Lower lobe of right lung (tissue), 2 donors: ENCODE results near the gene KDM6A. TPM values are rescaled to one million over a fixed set of nuclear protein-coding genes. Genes with fewer than 3 reads are reported as not detected.

Experiments
- ATAC-seq, 2 donors: fragments of 200-7000 bp; cut with Tn5 transposase; one replicate each; pipeline ENCODE4 v1.9.1; 2020 to 2022; ENCODE audit warnings: mild to moderate bottlenecking in 2 of 2, moderate library complexity in 2 of 2
- DNase-seq: peaks from one replicate; pipeline ENCODE4 v3.0.0-alpha.2; 2020
- H3K27ac ChIP-seq: fragments of 200-600 bp; one replicate; pipeline ENCODE4 v1.8.0; 2022
- H3K27me3 ChIP-seq: fragments of 200-600 bp; one replicate; pipeline ENCODE4 v1.8.0; 2022; ENCODE audit warnings: low read depth
- H3K36me3 ChIP-seq: fragments of 200-600 bp; one replicate; pipeline ENCODE4 v1.8.0; 2022; ENCODE audit warnings: mild to moderate bottlenecking
- H3K4me1 ChIP-seq: fragments of 200-600 bp; one replicate; pipeline ENCODE4 v1.8.0; 2022
- H3K4me3 ChIP-seq: fragments of 200-600 bp; one replicate; pipeline ENCODE4 v1.8.0; 2022; ENCODE audit warnings: mild to moderate bottlenecking
- H3K9me3 ChIP-seq: fragments of 200-600 bp; one replicate; pipeline ENCODE4 v1.8.0; 2022
- intact Hi-C: fragments of 100-400 bp; cut with DNase I; formaldehyde crosslinking; loops from one replicate; pipeline ENCODE4 v1.11.0; 2022
- total RNA-seq: library from RNA; stranded (reverse); fragmentation: NEBNext Ultra II Directional; extraction: Animal tissue kit (Norgen Biotek cat#: 25700); gene quantifications from one replicate; pipeline ENCODE4 v1.2.1, GENCODE V29; 2021
- TF ChIP-seq, protein P1 (sequence below): fragments of 200-600 bp; IDR thresholded peaks from one replicate; pipeline ENCODE4 v1.8.0; 2022; ENCODE audit warnings: antibody characterized with exemption, mild to moderate bottlenecking
- donor health status: DM: no; HTN: yes; CAD: no; lungs with severe emphysema.

Gene KDM6A
- total RNA-seq, 1 donor from 2014 or later = 27.0 TPM

DNA sequence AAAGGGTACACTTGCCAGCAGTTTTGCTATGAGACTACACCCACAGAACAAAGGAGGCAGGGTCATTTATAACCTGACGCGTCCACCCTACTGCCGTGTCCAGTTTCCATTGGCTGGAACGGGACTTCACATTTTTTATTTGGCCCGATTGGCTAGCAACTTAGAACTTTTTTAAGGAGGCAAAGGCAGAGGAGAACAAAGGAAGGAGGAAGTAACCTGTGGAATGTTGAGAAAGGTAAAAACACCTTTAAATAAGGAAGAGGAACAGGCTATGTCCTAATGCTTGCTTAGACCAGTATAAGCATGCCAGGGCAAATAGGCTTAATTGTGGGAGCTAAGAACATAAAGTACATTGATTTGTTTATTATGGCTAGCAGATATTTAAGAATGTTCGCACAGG, 18.7 kb downstream of the KDM6A start:
- Histone ChIP-seq H3K4me1 (no peaks in the 10 kb centered on the region), H3K4me3 (no peak overlapping the region), H3K9me3 (peaks cover 6% of the 10 kb centered on the region), H3K27ac (no peak overlapping the region), H3K27me3 (no peaks in the 10 kb centered on the region), H3K36me3 (no peaks in the 10 kb centered on the region)
- TF ChIP-seq, protein P1, sequence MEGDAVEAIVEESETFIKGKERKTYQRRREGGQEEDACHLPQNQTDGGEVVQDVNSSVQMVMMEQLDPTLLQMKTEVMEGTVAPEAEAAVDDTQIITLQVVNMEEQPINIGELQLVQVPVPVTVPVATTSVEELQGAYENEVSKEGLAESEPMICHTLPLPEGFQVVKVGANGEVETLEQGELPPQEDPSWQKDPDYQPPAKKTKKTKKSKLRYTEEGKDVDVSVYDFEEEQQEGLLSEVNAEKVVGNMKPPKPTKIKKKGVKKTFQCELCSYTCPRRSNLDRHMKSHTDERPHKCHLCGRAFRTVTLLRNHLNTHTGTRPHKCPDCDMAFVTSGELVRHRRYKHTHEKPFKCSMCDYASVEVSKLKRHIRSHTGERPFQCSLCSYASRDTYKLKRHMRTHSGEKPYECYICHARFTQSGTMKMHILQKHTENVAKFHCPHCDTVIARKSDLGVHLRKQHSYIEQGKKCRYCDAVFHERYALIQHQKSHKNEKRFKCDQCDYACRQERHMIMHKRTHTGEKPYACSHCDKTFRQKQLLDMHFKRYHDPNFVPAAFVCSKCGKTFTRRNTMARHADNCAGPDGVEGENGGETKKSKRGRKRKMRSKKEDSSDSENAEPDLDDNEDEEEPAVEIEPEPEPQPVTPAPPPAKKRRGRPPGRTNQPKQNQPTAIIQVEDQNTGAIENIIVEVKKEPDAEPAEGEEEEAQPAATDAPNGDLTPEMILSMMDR = no peak
- ATAC-seq (no peak), DNase-seq (no peak)
- intact Hi-C loops = no loop called here

DNA sequence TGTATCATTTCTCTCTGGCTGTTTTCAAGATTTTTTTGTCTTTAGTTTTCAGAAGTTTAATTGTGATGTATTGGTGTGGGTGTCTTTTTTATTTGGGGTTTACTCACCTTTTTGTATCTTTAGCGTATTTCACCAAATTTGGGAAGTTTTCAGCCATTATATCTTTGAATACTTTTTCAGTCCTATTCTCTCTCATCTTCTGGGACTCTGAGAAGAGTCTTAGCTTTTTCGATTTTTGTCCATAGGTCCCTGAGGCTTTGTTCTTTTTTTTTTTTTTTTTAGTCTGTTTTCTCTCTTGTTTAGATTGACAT, 23.8 kb downstream of the KDM6A start:
- TF ChIP-seq, protein P1 = no peak
- no peaks in the 10 kb centered on the region for H3K27me3 ChIP-seq
- no peak overlapping the region for H3K27ac ChIP-seq
- ATAC-seq (no peak), DNase-seq (no peak)
- no peaks in the 10 kb centered on the region for H3K36me3 ChIP-seq
- H3K4me1 ChIP-seq = peaks cover 9% of the 10 kb centered on the region
- H3K4me3 ChIP-seq = no peak overlapping the region
- intact Hi-C loops = no loop called here
- peaks cover 6% of the 10 kb centered on the region for H3K9me3 ChIP-seq

DNA sequence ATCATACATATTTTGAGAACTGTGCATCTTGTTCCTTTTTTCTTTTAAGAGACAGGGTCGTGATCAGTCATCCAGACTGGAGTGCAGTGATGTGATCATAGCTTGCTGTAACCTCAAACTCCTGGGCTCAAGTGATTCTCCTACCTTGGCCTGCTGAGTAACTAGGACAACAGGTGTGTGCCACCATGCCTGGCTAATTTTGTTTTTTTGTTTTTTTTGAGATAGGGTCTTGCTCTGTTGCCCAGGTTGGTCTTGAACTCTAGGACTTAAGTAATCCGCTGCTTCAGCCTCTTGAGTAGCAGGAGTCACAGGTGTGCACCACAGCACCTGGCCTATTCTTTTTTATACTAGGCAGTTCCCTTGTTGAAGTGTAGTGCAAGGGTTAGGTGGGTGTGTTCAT, 24.6 kb downstream of the KDM6A start:
- TF ChIP-seq, protein P1 = no peak
- Histone ChIP-seq H3K4me1 (peaks cover 9% of the 10 kb centered on the region), H3K27me3 (no peaks in the 10 kb centered on the region), H3K36me3 (no peaks in the 10 kb centered on the region), H3K27ac (no peak overlapping the region), H3K4me3 (no peak overlapping the region), H3K9me3 (peaks cover 6% of the 10 kb centered on the region)
- intact Hi-C loops = no loop called here
- no peak for DNase-seq
- ATAC-seq = no peak

DNA sequence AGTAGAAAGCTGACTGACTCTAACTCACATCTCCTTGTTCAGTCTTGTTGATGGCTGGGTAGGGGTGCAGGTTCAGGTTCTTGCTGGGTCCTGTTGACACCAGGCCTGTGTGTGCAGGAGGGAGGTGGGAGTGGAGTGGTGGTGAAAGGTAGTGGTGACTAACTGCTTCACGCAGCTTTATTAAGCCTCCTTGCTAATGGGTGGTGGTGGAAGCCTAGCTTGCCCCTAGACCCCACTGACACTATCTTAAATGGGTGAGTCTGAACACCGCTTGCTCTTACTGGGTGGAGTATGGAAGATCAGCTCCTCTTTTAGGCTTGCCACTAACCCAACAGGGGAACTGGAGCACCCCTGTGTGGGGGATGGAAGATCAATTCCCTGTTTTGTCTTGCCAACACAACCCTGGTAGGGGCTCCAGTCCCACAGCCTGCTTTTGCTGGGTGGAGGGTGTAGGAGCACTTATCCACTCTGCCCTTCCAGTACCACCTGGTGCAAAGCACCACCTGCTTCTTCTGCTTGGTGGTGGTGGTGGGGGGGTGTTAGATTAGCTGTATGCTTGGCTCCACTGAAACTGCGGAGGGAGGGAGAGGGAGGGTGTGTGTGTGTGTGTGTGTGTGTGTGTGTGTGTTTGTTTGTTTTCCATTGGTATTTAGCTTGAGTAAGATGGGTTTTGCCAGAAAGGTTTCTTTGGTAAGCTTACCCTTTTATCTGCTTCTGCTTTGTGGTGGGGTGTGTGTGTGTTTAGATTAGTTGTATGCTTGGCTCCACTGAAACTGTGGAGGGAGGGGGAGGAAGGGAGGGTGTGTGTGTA, 25.6 kb downstream of the KDM6A start:
- TF ChIP-seq, protein P1 = no peak
- H3K4me1 ChIP-seq = peaks cover 9% of the 10 kb centered on the region
- ATAC-seq (peak in 1 of 2 donors; percentile 47), DNase-seq (no peak)
- no peak overlapping the region for H3K27ac ChIP-seq
- peaks cover 9% of the 10 kb centered on the region for H3K9me3 ChIP-seq
- intact Hi-C loops = no loop called here
- H3K27me3 ChIP-seq = no peaks in the 10 kb centered on the region
- no peaks in the 10 kb centered on the region for H3K36me3 ChIP-seq
- no peak overlapping the region for H3K4me3 ChIP-seq

DNA sequence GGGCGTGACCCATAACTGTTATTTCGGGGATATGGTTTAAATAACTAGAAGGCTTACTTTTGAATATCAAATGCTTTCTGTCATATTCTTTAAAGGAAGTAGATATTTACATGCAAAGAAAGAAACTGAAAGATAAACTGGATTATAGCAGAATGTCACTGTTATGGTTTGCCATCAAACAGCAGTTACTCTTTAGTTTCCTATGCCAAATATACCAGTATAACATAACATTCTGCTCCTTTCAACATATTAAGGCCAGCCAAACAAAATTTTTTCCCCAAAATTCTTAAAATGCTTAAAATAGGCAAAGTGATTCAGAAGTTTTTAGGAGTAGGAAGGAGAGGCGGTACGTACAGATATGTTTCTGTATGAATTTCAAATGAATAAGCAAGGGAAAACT, 27.0 kb downstream of the KDM6A start:
- no peak for DNase-seq
- no peaks in the 10 kb centered on the region for H3K27me3 ChIP-seq
- no peaks in the 10 kb centered on the region for H3K36me3 ChIP-seq
- TF ChIP-seq, protein P1 = no peak
- peaks cover 19% of the 10 kb centered on the region for H3K4me1 ChIP-seq
- intact Hi-C loops = no loop called here
- H3K4me3 ChIP-seq = no peak overlapping the region
- no peak overlapping the region for H3K27ac ChIP-seq
- no peak for ATAC-seq
- H3K9me3 ChIP-seq = peaks cover 9% of the 10 kb centered on the region
